ENCODE results near the gene PNPLA2. TPM values are rescaled to one million over a fixed set of nuclear protein-coding genes. Genes with fewer than 3 reads are reported as not detected.

The PNPLA2 gene
- total RNA-seq, 2 experiments from 2014 or later = 202 to 220 TPM

DNA sequence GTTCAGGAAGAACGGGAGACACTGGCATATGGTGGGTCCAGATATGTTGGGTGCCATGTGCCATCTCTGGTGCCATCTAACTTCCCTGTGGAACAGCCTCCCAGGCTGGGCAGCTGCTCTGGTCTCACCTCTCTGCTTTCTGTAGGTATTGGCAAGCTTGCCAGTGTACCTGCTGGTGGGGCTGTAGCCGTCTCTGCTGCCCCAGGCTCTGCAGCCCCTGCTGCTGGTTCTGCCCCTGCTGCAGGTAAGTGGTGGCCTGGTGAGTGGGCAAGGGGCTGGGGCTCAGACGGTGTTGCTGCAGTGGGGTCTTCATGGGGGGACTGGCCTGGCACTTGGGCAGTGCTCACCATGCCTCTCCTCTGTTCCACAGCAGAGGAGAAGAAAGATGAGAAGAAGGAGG lies 6.3 kb upstream of the PNPLA2 start:
- H3K4me1 Mint-ChIP-seq (ENCODE audit: low read depth) = peaks cover 35% of the 10 kb centered on the region
- H3K27ac Mint-ChIP-seq = no peak overlapping the region

DNA sequence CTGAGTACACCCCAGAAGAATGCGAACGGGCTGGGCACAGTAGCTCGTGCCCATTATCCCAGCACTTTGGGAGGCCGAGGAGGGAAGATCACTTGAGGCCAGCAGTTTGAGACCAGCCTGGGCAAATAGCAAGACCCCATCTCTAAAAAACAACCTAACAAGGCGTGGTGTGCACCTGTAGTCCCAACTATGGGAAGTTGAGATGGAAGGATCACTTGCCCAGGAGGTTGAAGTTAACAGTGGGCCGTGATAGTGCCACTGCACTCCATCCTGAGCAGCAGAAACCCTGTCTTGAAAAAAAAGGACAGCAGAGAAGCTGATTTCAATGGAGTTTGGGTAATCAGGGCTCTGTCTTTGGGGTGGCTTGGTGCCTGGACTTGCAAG lies 5.7 kb upstream of the PNPLA2 start:
- Histone ChIP-seq H3K9me3 (ENCODE audit: control insufficient read depth in 1 of 2, insufficient read depth in 1 of 2, low read length in 2 of 2) (no peaks in the 10 kb centered on the region), H3K4me3 (ENCODE audit: low read length) (no peak overlapping the region), H3K4me1 (ENCODE audit: insufficient read depth, low read length) (peaks cover 33% of the 10 kb centered on the region), H3K36me3 (ENCODE audit: insufficient read depth, low read length) (peaks cover 31% of the 10 kb centered on the region), H3K27me3 (ENCODE audit: control insufficient read depth in 1 of 2, insufficient read depth in 2 of 2, low read length in 2 of 2) (no peaks in the 10 kb centered on the region), H3K27ac (ENCODE audit: low read depth in 1 of 2, low read length in 2 of 2) (no peak overlapping the region)
- POLR2A ChIA-PET = interaction anchor here (0.6 kb wide), 1 partner anchor 11 kb away, joined by 3 read pairs; no protein-coding TSS in a partner anchor
- ATAC-seq (ENCODE audit: poor library complexity) = no peak
- TF ChIP-seq, protein P1, sequence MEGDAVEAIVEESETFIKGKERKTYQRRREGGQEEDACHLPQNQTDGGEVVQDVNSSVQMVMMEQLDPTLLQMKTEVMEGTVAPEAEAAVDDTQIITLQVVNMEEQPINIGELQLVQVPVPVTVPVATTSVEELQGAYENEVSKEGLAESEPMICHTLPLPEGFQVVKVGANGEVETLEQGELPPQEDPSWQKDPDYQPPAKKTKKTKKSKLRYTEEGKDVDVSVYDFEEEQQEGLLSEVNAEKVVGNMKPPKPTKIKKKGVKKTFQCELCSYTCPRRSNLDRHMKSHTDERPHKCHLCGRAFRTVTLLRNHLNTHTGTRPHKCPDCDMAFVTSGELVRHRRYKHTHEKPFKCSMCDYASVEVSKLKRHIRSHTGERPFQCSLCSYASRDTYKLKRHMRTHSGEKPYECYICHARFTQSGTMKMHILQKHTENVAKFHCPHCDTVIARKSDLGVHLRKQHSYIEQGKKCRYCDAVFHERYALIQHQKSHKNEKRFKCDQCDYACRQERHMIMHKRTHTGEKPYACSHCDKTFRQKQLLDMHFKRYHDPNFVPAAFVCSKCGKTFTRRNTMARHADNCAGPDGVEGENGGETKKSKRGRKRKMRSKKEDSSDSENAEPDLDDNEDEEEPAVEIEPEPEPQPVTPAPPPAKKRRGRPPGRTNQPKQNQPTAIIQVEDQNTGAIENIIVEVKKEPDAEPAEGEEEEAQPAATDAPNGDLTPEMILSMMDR (IDR thresholded peaks at IDR 0.05) = no peak
- Mint-ChIP-seq H3K36me3 (ENCODE audit: low read depth) (peaks cover 36% of the 10 kb centered on the region), H3K4me1 (ENCODE audit: low read depth) (peaks cover 30% of the 10 kb centered on the region), H3K4me3 (no peak overlapping the region), H3K9me3 (no peaks in the 10 kb centered on the region), H3K27me3 (no peaks in the 10 kb centered on the region), H3K27ac (no peak overlapping the region)
- intact Hi-C loops (cut with DNase I, micrococcal nuclease) = no loop called here
- no peak for DNase-seq
- CTCF ChIA-PET = no interaction called here

More for the DNA sequence above, 6.3 kb upstream of the PNPLA2 start:
- no peaks in the 10 kb centered on the region for H3K9me3 Mint-ChIP-seq
- Histone ChIP-seq H3K9me3 (ENCODE audit: control insufficient read depth in 1 of 2, insufficient read depth in 1 of 2, low read length in 2 of 2) (no peaks in the 10 kb centered on the region), H3K27me3 (ENCODE audit: control insufficient read depth in 1 of 2, insufficient read depth in 2 of 2, low read length in 2 of 2) (no peaks in the 10 kb centered on the region), H3K4me1 (ENCODE audit: insufficient read depth, low read length) (peaks cover 33% of the 10 kb centered on the region), H3K36me3 (ENCODE audit: insufficient read depth, low read length) (peaks cover 31% of the 10 kb centered on the region), H3K27ac (ENCODE audit: low read depth in 1 of 2, low read length in 2 of 2) (no peak overlapping the region), H3K4me3 (ENCODE audit: low read length) (no peak overlapping the region)
- DNase-seq (no peak), ATAC-seq (ENCODE audit: poor library complexity) (no peak)
- peak overlapping the region; percentile 82 for H3K4me3 Mint-ChIP-seq
- intact Hi-C loops (cut with DNase I, micrococcal nuclease) = no loop called here
- ChIA-PET CTCF (no interaction called here), POLR2A (no interaction called here)
- TF ChIP-seq, protein P1 (IDR thresholded peaks at IDR 0.05) = no peak
- no peaks in the 10 kb centered on the region for H3K27me3 Mint-ChIP-seq
- H3K36me3 Mint-ChIP-seq (ENCODE audit: low read depth) = peaks cover 36% of the 10 kb centered on the region

DNA sequence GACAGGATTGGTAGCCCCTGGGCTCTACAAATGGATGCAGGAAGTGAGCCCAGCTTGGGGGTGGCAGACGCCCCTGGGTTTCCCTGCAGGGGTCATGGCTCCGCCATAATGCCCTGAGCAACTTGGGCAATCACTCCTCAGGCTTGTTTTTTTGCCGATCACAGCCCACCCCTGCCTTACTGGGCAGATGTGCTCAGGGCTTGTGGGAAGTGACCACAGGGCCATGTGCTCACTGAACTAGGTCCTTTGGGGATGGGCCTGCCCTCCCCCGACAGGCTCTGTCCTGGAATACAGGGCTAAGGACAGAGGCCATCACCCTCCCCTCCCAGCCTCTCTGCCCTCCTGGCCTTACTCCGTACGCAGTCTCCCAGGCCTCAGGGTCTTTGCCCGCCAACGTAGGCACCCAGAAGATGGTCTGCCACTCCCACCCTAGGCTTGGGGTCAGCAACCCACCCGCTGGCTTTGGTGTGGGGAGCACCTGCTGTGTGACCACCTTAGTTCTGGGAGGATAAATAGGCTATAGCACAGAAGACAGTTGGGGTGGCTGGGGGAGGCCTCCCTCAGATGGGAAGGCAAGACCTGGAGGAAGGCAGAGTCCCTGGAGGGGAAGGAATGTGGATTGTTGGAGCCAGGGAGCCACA lies 5.1 kb upstream of the PNPLA2 start:
- no peak overlapping the region for H3K27ac Mint-ChIP-seq
- POLR2A ChIA-PET = interaction anchor here (0.6 kb wide), 1 partner anchor 12 kb away, joined by 3 read pairs; no protein-coding TSS in a partner anchor

More for the DNA sequence above, 5.1 kb upstream of the PNPLA2 start:
- Histone ChIP-seq H3K36me3 (ENCODE audit: insufficient read depth, low read length) (peaks cover 31% of the 10 kb centered on the region), H3K9me3 (ENCODE audit: control insufficient read depth in 1 of 2, insufficient read depth in 1 of 2, low read length in 2 of 2) (no peaks in the 10 kb centered on the region), H3K27me3 (ENCODE audit: control insufficient read depth in 1 of 2, insufficient read depth in 2 of 2, low read length in 2 of 2) (no peaks in the 10 kb centered on the region), H3K4me3 (ENCODE audit: low read length) (no peak overlapping the region), H3K4me1 (ENCODE audit: insufficient read depth, low read length) (peaks cover 33% of the 10 kb centered on the region), H3K27ac (ENCODE audit: low read depth in 1 of 2, low read length in 2 of 2) (no peak overlapping the region)
- Mint-ChIP-seq H3K4me3 (peak overlapping the region; percentile 65), H3K4me1 (ENCODE audit: low read depth) (peaks cover 28% of the 10 kb centered on the region), H3K36me3 (ENCODE audit: low read depth) (peaks cover 36% of the 10 kb centered on the region), H3K27me3 (no peaks in the 10 kb centered on the region), H3K9me3 (no peaks in the 10 kb centered on the region)
- TF ChIP-seq, protein P1 (IDR thresholded peaks at IDR 0.05) = no peak
- DNase-seq (no peak), ATAC-seq (ENCODE audit: poor library complexity) (no peak)
- intact Hi-C loops (cut with DNase I, micrococcal nuclease) = no loop called here
- CTCF ChIA-PET = no interaction called here
